Liver (tissue), 9 donors: ENCODE results near the gene GPHN. TPM values are rescaled to one million over a fixed set of nuclear protein-coding genes. Genes with fewer than 3 reads are reported as not detected.

Experiments
- DNase-seq: peaks from one replicate; pipeline ENCODE4 v3.0.0-alpha.2; 2017; ENCODE audit warnings: low spot score
- H3K27ac ChIP-seq, 2 donors: one replicate each; pipeline ENCODE4 v1.7.0; 2013; ENCODE audit warnings: inconsistent platforms in 2 of 2, low read length in 2 of 2, control low read depth in 1 of 2, low read depth in 1 of 2, mild to moderate bottlenecking in 1 of 2
- H3K27me3 ChIP-seq, 4 donors: one replicate each; pipeline versions ENCODE4 v1.6.1 to v1.7.0; 2013; ENCODE audit warnings: low read length in 3 of 4, inconsistent platforms in 1 of 4, mild to moderate bottlenecking in 1 of 4, moderate library complexity in 1 of 4; ENCODE audit not compliant: control insufficient read depth in 4 of 4, insufficient read depth in 4 of 4
- H3K36me3 ChIP-seq, 4 donors: one replicate each; pipeline versions ENCODE4 v1.6.1 to v1.7.0; 2013; ENCODE audit warnings: low read length in 3 of 4, mild to moderate bottlenecking in 3 of 4, low read depth in 1 of 4, moderate library complexity in 1 of 4; ENCODE audit not compliant: control insufficient read depth in 4 of 4, insufficient read depth in 3 of 4
- H3K4me1 ChIP-seq, 4 donors: one replicate each; pipeline versions ENCODE4 v1.6.1 to v1.7.0; 2013; ENCODE audit warnings: low read length in 3 of 4, mild to moderate bottlenecking in 3 of 4, moderate library complexity in 1 of 4; ENCODE audit not compliant: control insufficient read depth in 4 of 4, insufficient read depth in 4 of 4
- H3K4me3 ChIP-seq, 3 donors: one replicate each; pipeline versions ENCODE4 v1.6.1 to v1.7.0; 2013; ENCODE audit warnings: low read length in 3 of 3, control low read depth in 1 of 3, low read depth in 1 of 3, mild to moderate bottlenecking in 1 of 3
- H3K9ac ChIP-seq, 2 donors: one replicate each; pipeline ENCODE4 v1.7.0; 2013; ENCODE audit warnings: low read length in 2 of 2, mild to moderate bottlenecking in 2 of 2, moderate library complexity in 2 of 2, control low read depth in 1 of 2, low read depth in 1 of 2
- H3K9me3 ChIP-seq, 4 donors: one replicate each; pipeline versions ENCODE4 v1.6.1 to v1.7.0; 2013; ENCODE audit warnings: low read length in 3 of 4; ENCODE audit not compliant: control insufficient read depth in 4 of 4
- EGR1 ChIP-seq, 2 donors: IDR thresholded peaks; 2 replicates each; pipeline ENCODE4 v1.6.1; 2016 to 2018; ENCODE audit warnings: antibody characterized with exemption in 2 of 2, low read depth in 2 of 2
- FOXA1 ChIP-seq: IDR thresholded peaks from 2 replicates; pipeline ENCODE4 v1.6.1; 2016; ENCODE audit warnings: antibody characterized with exemption
- FOXA2 ChIP-seq: IDR thresholded peaks from 2 replicates; pipeline ENCODE4 v1.6.1; 2016; ENCODE audit warnings: antibody characterized with exemption
- GABPA ChIP-seq, 2 donors: IDR thresholded peaks in 1 of 2; conservative IDR thresholded peaks in 1 of 2; 2 replicates each; pipeline ENCODE4 v1.6.1; 2016; ENCODE audit warnings: antibody characterized with exemption in 2 of 2, mild to moderate bottlenecking in 1 of 2, moderate library complexity in 1 of 2
- HNF4A ChIP-seq, 2 donors: conservative IDR thresholded peaks; 2 replicates each; pipeline ENCODE4 v1.6.1; 2016; ENCODE audit warnings: antibody characterized with exemption in 2 of 2, mild to moderate bottlenecking in 2 of 2
- HNF4G ChIP-seq: IDR thresholded peaks from 2 replicates; pipeline ENCODE4 v1.6.1; 2016; ENCODE audit warnings: antibody characterized with exemption
- JUND ChIP-seq, 2 donors: IDR thresholded peaks; 2 replicates each; pipeline ENCODE4 v1.6.1; 2016; ENCODE audit warnings: antibody characterized with exemption in 2 of 2
- NR2F2 ChIP-seq: IDR thresholded peaks from 2 replicates; pipeline ENCODE4 v1.6.1; 2016; ENCODE audit warnings: antibody characterized with exemption
- RAD21 ChIP-seq, 2 donors: IDR thresholded peaks; 2 replicates each; pipeline ENCODE4 v1.6.1; 2016; ENCODE audit warnings: antibody characterized with exemption in 2 of 2, mild to moderate bottlenecking in 2 of 2
- RXRA ChIP-seq, 2 donors: IDR thresholded peaks; 2 replicates each; pipeline ENCODE4 v1.6.1; 2017 to 2018; ENCODE audit warnings: antibody characterized with exemption in 2 of 2, mild to moderate bottlenecking in 1 of 2
- SP1 ChIP-seq: IDR thresholded peaks from 2 replicates; pipeline ENCODE4 v1.6.1; 2018; ENCODE audit warnings: antibody characterized with exemption, mild to moderate bottlenecking
- TAF1 ChIP-seq: conservative IDR thresholded peaks from 2 replicates; pipeline ENCODE4 v1.6.1; 2016; ENCODE audit warnings: antibody characterized with exemption, mild to moderate bottlenecking
- YY1 ChIP-seq: IDR thresholded peaks from 2 replicates; pipeline ENCODE4 v1.6.1; 2016; ENCODE audit warnings: antibody characterized with exemption, mild to moderate bottlenecking
- WGBS: extraction: QIAGEN DNeasy Blood & Tissue Kit; methylation state at CpG from one replicate; pipeline ENCODE4 v1.1.7; 2013; 5-methylcytosine and 5-hydroxymethylcytosine counted together
- polyA plus RNA-seq, 2 donors: library from polyadenylated mRNA; stranded (reverse) in 1 of 2; unstranded in 1 of 2; fragments of 200-250 nt in 1 of 2; fragments of >200 nt in 1 of 2; fragmentation: Nextera tagmentation in 1 of 2; extraction: Ambion mirVana in 1 of 2; gene quantifications; one replicate each; pipeline versions ENCODE4 v1.2.1 to v1.2.3, GENCODE V29; 2013 to 2015
- total RNA-seq, 2 donors: library from RNA; depleted of rRNA; stranded (reverse); fragments of >200 nt; gene quantifications; one replicate each; pipeline ENCODE4 v1.2.3, GENCODE V29; 2014
- TF ChIP-seq, protein P1 (sequence below): fragments of 150-350 bp; IDR thresholded peaks from 2 replicates; pipeline ENCODE4 v1.5.1; 2017; ENCODE audit warnings: improper control_type of control experiment, low read depth, low read length; ENCODE audit not compliant: missing input control
- TF ChIP-seq, protein P2 (sequence below): IDR thresholded peaks from 2 replicates; pipeline ENCODE4 v1.6.1; 2016; ENCODE audit warnings: antibody characterized with exemption
- TF ChIP-seq, protein P3 (sequence below): IDR thresholded peaks from 2 replicates; pipeline ENCODE4 v1.6.1; 2016; ENCODE audit warnings: antibody characterized with exemption
- TF ChIP-seq, protein P4 (sequence below): IDR thresholded peaks from 2 replicates; pipeline ENCODE4 v1.6.1; 2016; ENCODE audit warnings: antibody characterized with exemption, mild to moderate bottlenecking
- TF ChIP-seq, protein P5 (sequence below): IDR thresholded peaks from 2 replicates; pipeline ENCODE4 v1.6.1; 2016; ENCODE audit warnings: antibody characterized with exemption
- donor health status: healthy.
- donor health status: healthy.
- donor health status: healthy.
- donor health status: healthy.
- donor health status: healthy.

Gene GPHN
- total and polyA plus RNA-seq, 4 donors: 18.4 to 76.4 (median 47.4) TPM

DNA sequence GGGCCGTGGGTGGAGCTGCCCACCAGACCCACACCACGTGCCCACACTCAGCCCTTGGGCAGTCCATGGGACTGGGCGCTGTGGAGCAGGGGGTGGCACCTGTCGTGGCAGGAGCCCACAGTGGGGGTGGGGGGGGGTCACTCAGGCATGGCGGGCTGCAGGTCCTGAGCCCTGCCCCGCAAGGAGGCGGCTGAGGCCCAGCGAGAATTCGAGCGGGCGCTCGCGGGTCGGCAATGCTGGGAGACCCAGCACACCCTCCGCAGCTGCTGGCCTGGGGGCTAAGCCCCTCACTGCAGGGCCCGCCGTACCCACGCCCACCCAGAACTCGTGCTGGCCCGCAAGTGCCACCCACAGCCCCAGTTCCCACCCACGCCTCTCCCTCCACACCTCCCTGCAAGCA, 548.7 kb downstream of the GPHN start:
- Histone ChIP-seq H3K9me3 (peaks cover 0 to 5% (median 0%) of the 10 kb centered on the region in 4 donors), H3K36me3 (peaks cover 0 to 9% (median 4%) of the 10 kb centered on the region in 4 donors), H3K27ac (no peak overlapping the region), H3K4me3 (no peak overlapping the region), H3K27me3 (no peaks in the 10 kb centered on the region), H3K4me1 (no peaks in the 10 kb centered on the region), H3K9ac (no peak overlapping the region)
- TF ChIP-seq, protein P1, sequence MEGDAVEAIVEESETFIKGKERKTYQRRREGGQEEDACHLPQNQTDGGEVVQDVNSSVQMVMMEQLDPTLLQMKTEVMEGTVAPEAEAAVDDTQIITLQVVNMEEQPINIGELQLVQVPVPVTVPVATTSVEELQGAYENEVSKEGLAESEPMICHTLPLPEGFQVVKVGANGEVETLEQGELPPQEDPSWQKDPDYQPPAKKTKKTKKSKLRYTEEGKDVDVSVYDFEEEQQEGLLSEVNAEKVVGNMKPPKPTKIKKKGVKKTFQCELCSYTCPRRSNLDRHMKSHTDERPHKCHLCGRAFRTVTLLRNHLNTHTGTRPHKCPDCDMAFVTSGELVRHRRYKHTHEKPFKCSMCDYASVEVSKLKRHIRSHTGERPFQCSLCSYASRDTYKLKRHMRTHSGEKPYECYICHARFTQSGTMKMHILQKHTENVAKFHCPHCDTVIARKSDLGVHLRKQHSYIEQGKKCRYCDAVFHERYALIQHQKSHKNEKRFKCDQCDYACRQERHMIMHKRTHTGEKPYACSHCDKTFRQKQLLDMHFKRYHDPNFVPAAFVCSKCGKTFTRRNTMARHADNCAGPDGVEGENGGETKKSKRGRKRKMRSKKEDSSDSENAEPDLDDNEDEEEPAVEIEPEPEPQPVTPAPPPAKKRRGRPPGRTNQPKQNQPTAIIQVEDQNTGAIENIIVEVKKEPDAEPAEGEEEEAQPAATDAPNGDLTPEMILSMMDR: no peak
- WGBS: 98% methylated on average over 21 of the region's 21 CpGs
- DNase-seq: no peak

DNA sequence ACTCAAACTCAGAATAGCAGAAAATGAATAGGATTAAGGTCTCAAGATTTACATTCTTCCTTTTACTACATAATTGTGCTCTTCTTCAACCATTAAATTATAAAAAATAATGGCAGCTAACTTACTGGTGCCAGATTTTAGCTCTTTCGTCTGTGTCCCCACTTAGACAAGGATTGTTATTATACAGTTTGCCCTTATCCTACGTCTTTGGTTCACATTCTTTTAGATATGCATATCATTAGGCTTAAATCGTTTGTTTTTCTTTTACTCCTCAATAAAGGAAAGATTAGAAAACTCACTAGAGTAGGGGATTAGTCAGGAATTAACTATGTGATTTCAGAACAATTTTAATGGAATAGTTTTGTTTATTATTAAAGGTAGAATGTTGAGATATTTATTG, 551.6 kb downstream of the GPHN start:
- Histone ChIP-seq H3K9ac (no peak overlapping the region), H3K4me1 (no peaks in the 10 kb centered on the region), H3K4me3 (no peak overlapping the region), H3K27me3 (no peaks in the 10 kb centered on the region), H3K27ac (no peak overlapping the region), H3K9me3 (peaks cover 0 to 5% (median 0%) of the 10 kb centered on the region in 4 donors), H3K36me3 (peaks cover 0 to 12% (median 6%) of the 10 kb centered on the region in 4 donors)
- TF ChIP-seq RXRA (IDR thresholded peaks at IDR 0.05) (no peak), RAD21 (IDR thresholded peaks at IDR 0.05) (no peak), SP1 (no peak), NR2F2 (no peak), FOXA1 (no peak), EGR1 (IDR thresholded peaks at IDR 0.05; ENCODE audit: low read depth in 2 of 2) (no peak), GABPA (IDR thresholded peaks at IDR 0.05 in 1 of 2, conservative IDR thresholded peaks at IDR 0.05 in 1 of 2) (no peak), HNF4A (conservative IDR thresholded peaks at IDR 0.05) (no peak), HNF4G (no peak), JUND (IDR thresholded peaks at IDR 0.05) (no peak), TAF1 (no peak), FOXA2 (no peak), YY1 (no peak)
- TF ChIP-seq, protein P1: no peak
- TF ChIP-seq, protein P2, sequence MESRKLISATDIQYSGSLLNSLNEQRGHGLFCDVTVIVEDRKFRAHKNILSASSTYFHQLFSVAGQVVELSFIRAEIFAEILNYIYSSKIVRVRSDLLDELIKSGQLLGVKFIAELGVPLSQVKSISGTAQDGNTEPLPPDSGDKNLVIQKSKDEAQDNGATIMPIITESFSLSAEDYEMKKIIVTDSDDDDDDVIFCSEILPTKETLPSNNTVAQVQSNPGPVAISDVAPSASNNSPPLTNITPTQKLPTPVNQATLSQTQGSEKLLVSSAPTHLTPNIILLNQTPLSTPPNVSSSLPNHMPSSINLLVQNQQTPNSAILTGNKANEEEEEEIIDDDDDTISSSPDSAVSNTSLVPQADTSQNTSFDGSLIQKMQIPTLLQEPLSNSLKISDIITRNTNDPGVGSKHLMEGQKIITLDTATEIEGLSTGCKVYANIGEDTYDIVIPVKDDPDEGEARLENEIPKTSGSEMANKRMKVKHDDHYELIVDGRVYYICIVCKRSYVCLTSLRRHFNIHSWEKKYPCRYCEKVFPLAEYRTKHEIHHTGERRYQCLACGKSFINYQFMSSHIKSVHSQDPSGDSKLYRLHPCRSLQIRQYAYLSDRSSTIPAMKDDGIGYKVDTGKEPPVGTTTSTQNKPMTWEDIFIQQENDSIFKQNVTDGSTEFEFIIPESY: no peak
- TF ChIP-seq, protein P3, sequence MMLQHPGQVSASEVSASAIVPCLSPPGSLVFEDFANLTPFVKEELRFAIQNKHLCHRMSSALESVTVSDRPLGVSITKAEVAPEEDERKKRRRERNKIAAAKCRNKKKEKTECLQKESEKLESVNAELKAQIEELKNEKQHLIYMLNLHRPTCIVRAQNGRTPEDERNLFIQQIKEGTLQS: no peak
- TF ChIP-seq, protein P4, sequence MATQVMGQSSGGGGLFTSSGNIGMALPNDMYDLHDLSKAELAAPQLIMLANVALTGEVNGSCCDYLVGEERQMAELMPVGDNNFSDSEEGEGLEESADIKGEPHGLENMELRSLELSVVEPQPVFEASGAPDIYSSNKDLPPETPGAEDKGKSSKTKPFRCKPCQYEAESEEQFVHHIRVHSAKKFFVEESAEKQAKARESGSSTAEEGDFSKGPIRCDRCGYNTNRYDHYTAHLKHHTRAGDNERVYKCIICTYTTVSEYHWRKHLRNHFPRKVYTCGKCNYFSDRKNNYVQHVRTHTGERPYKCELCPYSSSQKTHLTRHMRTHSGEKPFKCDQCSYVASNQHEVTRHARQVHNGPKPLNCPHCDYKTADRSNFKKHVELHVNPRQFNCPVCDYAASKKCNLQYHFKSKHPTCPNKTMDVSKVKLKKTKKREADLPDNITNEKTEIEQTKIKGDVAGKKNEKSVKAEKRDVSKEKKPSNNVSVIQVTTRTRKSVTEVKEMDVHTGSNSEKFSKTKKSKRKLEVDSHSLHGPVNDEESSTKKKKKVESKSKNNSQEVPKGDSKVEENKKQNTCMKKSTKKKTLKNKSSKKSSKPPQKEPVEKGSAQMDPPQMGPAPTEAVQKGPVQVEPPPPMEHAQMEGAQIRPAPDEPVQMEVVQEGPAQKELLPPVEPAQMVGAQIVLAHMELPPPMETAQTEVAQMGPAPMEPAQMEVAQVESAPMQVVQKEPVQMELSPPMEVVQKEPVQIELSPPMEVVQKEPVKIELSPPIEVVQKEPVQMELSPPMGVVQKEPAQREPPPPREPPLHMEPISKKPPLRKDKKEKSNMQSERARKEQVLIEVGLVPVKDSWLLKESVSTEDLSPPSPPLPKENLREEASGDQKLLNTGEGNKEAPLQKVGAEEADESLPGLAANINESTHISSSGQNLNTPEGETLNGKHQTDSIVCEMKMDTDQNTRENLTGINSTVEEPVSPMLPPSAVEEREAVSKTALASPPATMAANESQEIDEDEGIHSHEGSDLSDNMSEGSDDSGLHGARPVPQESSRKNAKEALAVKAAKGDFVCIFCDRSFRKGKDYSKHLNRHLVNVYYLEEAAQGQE: no peak
- TF ChIP-seq, protein P5, sequence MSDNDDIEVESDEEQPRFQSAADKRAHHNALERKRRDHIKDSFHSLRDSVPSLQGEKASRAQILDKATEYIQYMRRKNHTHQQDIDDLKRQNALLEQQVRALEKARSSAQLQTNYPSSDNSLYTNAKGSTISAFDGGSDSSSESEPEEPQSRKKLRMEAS: no peak
- 83% methylated on average over 3 of the region's 3 CpGs for WGBS
- DNase-seq: no peak
